ENCODE results near the gene SARDH. TPM values are rescaled to one million over a fixed set of nuclear protein-coding genes. Genes with fewer than 3 reads are reported as not detected.

SARDH gene
- total RNA-seq, 2 donors from 2014 or later = 8.4 to 11.2 TPM

DNA sequence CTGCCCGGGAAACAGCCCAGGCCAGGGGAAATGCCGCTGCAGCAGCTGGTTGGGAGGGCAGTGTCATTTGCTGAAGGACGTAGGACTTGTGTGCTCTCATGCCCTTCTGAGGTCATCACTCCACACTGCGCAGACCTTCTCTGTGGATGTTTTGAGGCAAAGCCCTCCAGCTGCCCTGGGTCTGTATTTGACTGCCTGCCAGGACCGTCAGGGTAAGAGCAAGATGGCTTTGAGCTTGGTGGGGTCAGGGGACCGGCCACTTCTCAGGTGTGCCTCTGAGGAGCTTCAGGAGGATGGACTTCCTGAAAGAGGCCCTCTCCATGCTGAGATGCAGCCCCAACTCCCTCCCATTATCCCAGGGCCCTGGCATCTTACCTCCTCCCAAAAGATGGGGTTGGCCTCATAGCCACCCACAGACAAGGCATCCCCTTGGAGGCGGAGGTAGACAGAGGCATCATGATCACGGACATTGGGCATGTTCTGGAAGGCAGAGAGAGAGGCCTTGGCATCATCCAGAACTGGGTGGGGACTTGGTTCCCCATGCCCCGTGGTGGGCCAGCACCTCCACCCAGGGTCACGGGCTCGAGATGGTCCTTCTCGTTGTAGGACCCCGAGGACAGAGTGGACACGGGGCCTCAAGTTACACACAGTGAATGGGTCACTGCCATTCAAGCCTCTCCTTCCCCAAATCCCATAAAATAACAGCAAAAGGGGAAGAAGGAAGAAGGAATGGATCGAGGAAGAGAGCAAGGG lies 19.4 kb downstream of the SARDH start:
- Histone ChIP-seq H3K27ac (ENCODE audit: low read depth, low read length) (no peak overlapping the region), H3K4me1 (ENCODE audit: control insufficient read depth, insufficient read depth, low read length) (no peaks in the 10 kb centered on the region), H3K27me3 (ENCODE audit: control insufficient read depth, insufficient read depth, low read length, poor library complexity, severe bottlenecking) (no peaks in the 10 kb centered on the region), H3K4me3 (ENCODE audit: low read length) (no peak overlapping the region), H3K9ac (ENCODE audit: extremely low read depth, low read length, poor library complexity, severe bottlenecking) (no peak overlapping the region), H3K36me3 (ENCODE audit: control insufficient read depth, insufficient read depth, low read length) (no peaks in the 10 kb centered on the region), H3K9me3 (ENCODE audit: control insufficient read depth, low read length) (no peaks in the 10 kb centered on the region)
- Mint-ChIP-seq H3K27ac (no peak overlapping the region), H3K36me3 (ENCODE audit: low read depth) (no peaks in the 10 kb centered on the region), H3K27me3 (ENCODE audit: insufficient read depth) (no peaks in the 10 kb centered on the region), H3K4me3 (no peak overlapping the region), H3K9me3 (peaks cover 10% of the 10 kb centered on the region), H3K4me1 (peaks cover 3% of the 10 kb centered on the region)
- 89 to 90% methylated on average over 8 to 15 of the region's 15 CpGs for WGBS, 2 experiments (ENCODE audit: insufficient coverage in 1 of 2, insufficient read length in 1 of 2)
- no peak for DNase-seq
- TF ChIP-seq, protein P1, sequence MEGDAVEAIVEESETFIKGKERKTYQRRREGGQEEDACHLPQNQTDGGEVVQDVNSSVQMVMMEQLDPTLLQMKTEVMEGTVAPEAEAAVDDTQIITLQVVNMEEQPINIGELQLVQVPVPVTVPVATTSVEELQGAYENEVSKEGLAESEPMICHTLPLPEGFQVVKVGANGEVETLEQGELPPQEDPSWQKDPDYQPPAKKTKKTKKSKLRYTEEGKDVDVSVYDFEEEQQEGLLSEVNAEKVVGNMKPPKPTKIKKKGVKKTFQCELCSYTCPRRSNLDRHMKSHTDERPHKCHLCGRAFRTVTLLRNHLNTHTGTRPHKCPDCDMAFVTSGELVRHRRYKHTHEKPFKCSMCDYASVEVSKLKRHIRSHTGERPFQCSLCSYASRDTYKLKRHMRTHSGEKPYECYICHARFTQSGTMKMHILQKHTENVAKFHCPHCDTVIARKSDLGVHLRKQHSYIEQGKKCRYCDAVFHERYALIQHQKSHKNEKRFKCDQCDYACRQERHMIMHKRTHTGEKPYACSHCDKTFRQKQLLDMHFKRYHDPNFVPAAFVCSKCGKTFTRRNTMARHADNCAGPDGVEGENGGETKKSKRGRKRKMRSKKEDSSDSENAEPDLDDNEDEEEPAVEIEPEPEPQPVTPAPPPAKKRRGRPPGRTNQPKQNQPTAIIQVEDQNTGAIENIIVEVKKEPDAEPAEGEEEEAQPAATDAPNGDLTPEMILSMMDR (conservative IDR thresholded peaks at IDR 0.05) = no peak

- peaks cover 7% of the 10 kb centered on the region for H3K9me3 Mint-ChIP-seq
- H3K9ac ChIP-seq (ENCODE audit: extremely low read depth, low read length, poor library complexity, severe bottlenecking) = no peak overlapping the region
- H3K36me3 Mint-ChIP-seq (ENCODE audit: low read depth) = no peaks in the 10 kb centered on the region
- no peaks in the 10 kb centered on the region for H3K9me3 ChIP-seq (ENCODE audit: control insufficient read depth, low read length)
- no peak overlapping the region for H3K27ac Mint-ChIP-seq
- TF ChIP-seq, protein P1 (conservative IDR thresholded peaks at IDR 0.05) = no peak
- DNase-seq = no peak
- H3K27me3 ChIP-seq (ENCODE audit: control insufficient read depth, insufficient read depth, low read length, poor library complexity, severe bottlenecking) = no peaks in the 10 kb centered on the region
- peaks cover 3% of the 10 kb centered on the region for H3K4me1 Mint-ChIP-seq
- H3K4me1 ChIP-seq (ENCODE audit: control insufficient read depth, insufficient read depth, low read length) = no peaks in the 10 kb centered on the region
- no peak overlapping the region for H3K4me3 Mint-ChIP-seq
- no peaks in the 10 kb centered on the region for H3K27me3 Mint-ChIP-seq (ENCODE audit: insufficient read depth)
- no peaks in the 10 kb centered on the region for H3K36me3 ChIP-seq (ENCODE audit: control insufficient read depth, insufficient read depth, low read length)
- 93 to 97% methylated on average over 17 to 20 of the region's 20 CpGs for WGBS, 2 experiments (ENCODE audit: insufficient coverage in 1 of 2, insufficient read length in 1 of 2)
- no peak overlapping the region for H3K4me3 ChIP-seq (ENCODE audit: low read length)
- H3K27ac ChIP-seq (ENCODE audit: low read depth, low read length) = no peak overlapping the region
These were observed 20.8 kb downstream of the SARDH start for GRCh38 chr9:133717113-133718031.

- no peaks in the 10 kb centered on the region for H3K27me3 Mint-ChIP-seq (ENCODE audit: insufficient read depth)
- Histone ChIP-seq H3K4me3 (ENCODE audit: low read length) (no peak overlapping the region), H3K27me3 (ENCODE audit: control insufficient read depth, insufficient read depth, low read length, poor library complexity, severe bottlenecking) (no peaks in the 10 kb centered on the region), H3K36me3 (ENCODE audit: control insufficient read depth, insufficient read depth, low read length) (no peaks in the 10 kb centered on the region), H3K9me3 (ENCODE audit: control insufficient read depth, low read length) (no peaks in the 10 kb centered on the region), H3K4me1 (ENCODE audit: control insufficient read depth, insufficient read depth, low read length) (no peaks in the 10 kb centered on the region), H3K9ac (ENCODE audit: extremely low read depth, low read length, poor library complexity, severe bottlenecking) (no peak overlapping the region), H3K27ac (ENCODE audit: low read depth, low read length) (no peak overlapping the region)
- WGBS, 2 experiments (ENCODE audit: insufficient coverage in 1 of 2, insufficient read length in 1 of 2) = 73 to 81% methylated on average over 5 to 8 of the region's 8 CpGs
- no peak overlapping the region for H3K4me3 Mint-ChIP-seq
- peaks cover 3% of the 10 kb centered on the region for H3K4me1 Mint-ChIP-seq
- H3K36me3 Mint-ChIP-seq (ENCODE audit: low read depth) = no peaks in the 10 kb centered on the region
- no peak overlapping the region for H3K27ac Mint-ChIP-seq
- TF ChIP-seq, protein P1 (conservative IDR thresholded peaks at IDR 0.05) = no peak
- peaks cover 7% of the 10 kb centered on the region for H3K9me3 Mint-ChIP-seq
- DNase-seq = no peak
These were observed 21.5 kb downstream of the SARDH start for GRCh38 chr9:133716564-133717112.

All from endodermal cell (in vitro differentiated cells).